Measurements from ENCODE around the gene PPP1R17.

Gene PPP1R17

DNA sequence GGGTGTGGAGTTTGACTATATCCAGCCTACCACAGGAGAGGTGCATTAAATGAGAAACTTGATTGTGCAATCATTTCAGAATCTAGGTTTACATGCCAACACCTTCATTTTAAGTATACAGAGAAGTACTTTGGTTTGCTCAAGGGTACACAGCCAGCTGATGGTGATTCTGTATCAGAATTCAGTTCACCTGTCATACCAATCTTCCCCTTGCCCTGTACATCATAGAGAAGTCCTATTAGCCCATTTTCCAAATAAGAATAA lies 35.0 kb upstream of the PPP1R17 start:
- H3K18ac ChIP-seq (ENCODE audit: low read depth in 1 of 2, low read length in 2 of 2), result no peak overlapping the region
- H3K4me3 ChIP-seq (ENCODE audit: insufficient read depth in 1 of 2, low read depth in 1 of 2, low read length in 2 of 2), result no peak overlapping the region
- H3K9me3 ChIP-seq (ENCODE audit: control insufficient read depth, low read length), result no peaks in the 10 kb centered on the region
- H2AK5ac ChIP-seq (ENCODE audit: low read length, severe bottlenecking), result no peak overlapping the region
- DNase-seq, result no peak
- no peaks in the 10 kb centered on the region for H3K36me3 ChIP-seq (ENCODE audit: control insufficient read depth in 1 of 2, insufficient read depth in 2 of 2, low read depth in 1 of 2, low read length in 2 of 2)
- H4K8ac ChIP-seq (ENCODE audit: low read length), result no peak overlapping the region
- H2AFZ ChIP-seq (ENCODE audit: low read depth, low read length), result no peak overlapping the region
- H3K9ac ChIP-seq (ENCODE audit: low read length), result no peak overlapping the region
- H2BK5ac ChIP-seq (ENCODE audit: low read depth, low read length, poor library complexity, severe bottlenecking), result no peak overlapping the region
- peaks cover 0 to 10% of the 10 kb centered on the region in 2 experiments for H3K27me3 ChIP-seq (ENCODE audit: control insufficient read depth in 1 of 2, insufficient read depth in 1 of 2, low read length in 2 of 2)
- no peak overlapping the region for H3K4ac ChIP-seq (ENCODE audit: low read depth in 1 of 2, low read length in 2 of 2)
- H2BK12ac ChIP-seq (ENCODE audit: low read length in 2 of 2), result no peak overlapping the region
- no peak overlapping the region for H2BK15ac ChIP-seq (ENCODE audit: low read depth, poor library complexity, severe bottlenecking)
- no peak overlapping the region for H4K91ac ChIP-seq (ENCODE audit: low read length)
- H3K79me1 ChIP-seq (replicated peaks; ENCODE audit: low read length, poor library complexity, severe bottlenecking), result no peaks in the 10 kb centered on the region
- no peak overlapping the region for H3K4me2 ChIP-seq (ENCODE audit: low read length, poor library complexity, severe bottlenecking)
- no peak overlapping the region for H3K27ac ChIP-seq (ENCODE audit: low read length, poor library complexity, severe bottlenecking)
- no peak overlapping the region for H3K14ac ChIP-seq (ENCODE audit: low read length in 2 of 2)
- no peaks in the 10 kb centered on the region for H3K4me1 ChIP-seq (ENCODE audit: control insufficient read depth, insufficient read depth, low read depth, low read length)
- H3K23ac ChIP-seq (ENCODE audit: low read length in 2 of 2), result no peak overlapping the region
- no peak overlapping the region for H2BK120ac ChIP-seq (ENCODE audit: low read depth, low read length)

DNA sequence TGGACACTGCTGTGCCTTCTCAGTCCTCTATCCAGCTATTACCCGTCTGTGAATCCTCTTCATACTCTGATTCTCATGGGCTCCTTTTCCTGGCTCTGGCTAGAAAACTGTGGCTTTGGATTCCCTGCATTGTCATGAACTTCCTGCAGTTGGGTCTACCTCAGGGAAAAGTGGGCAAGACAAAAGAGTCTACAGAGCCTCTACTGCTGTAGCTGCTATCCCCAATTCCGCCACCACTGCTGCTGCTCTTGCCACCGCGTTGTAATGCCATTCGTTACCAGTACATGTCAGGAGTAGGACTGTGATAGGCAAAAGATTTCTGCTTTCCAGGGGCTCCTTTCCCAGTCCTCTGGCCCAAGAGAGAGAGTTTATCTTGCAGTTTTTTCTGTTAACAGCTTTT lies 23.9 kb upstream of the PPP1R17 start:
- no peak overlapping the region for H3K14ac ChIP-seq (ENCODE audit: low read length in 2 of 2)
- H3K9ac ChIP-seq (ENCODE audit: low read length), result no peak overlapping the region
- H3K27ac ChIP-seq (ENCODE audit: low read length, poor library complexity, severe bottlenecking), result no peak overlapping the region

DNA sequence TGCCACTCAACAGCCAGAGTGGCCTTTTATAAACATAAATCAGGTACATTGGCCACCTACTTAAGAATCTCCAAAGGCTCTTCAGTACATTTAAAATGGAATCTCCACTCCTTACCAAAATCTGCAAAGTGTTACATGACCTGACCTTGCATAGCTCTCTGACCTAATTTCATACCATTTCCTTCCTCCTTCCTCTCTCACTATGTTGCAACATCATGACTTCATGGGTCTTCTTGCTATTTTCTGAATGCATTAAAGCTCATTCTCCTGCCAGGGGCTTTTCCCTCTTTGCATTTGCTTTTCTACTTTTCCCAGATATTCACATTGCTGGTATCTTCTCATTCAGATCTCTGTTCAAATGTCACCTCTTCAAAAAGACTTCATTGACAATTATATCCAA lies 22.1 kb upstream of the PPP1R17 start:
- Histone ChIP-seq H3K18ac (ENCODE audit: low read depth in 1 of 2, low read length in 2 of 2) (no peak overlapping the region), H2BK5ac (ENCODE audit: low read depth, low read length, poor library complexity, severe bottlenecking) (no peak overlapping the region), H3K4ac (ENCODE audit: low read depth in 1 of 2, low read length in 2 of 2) (no peak overlapping the region), H3K14ac (ENCODE audit: low read length in 2 of 2) (no peak overlapping the region), H3K23ac (ENCODE audit: low read length in 2 of 2) (no peak overlapping the region), H4K8ac (ENCODE audit: low read length) (no peak overlapping the region), H2AK5ac (ENCODE audit: low read length, severe bottlenecking) (no peak overlapping the region), H3K9ac (ENCODE audit: low read length) (no peak overlapping the region), H3K79me1 (replicated peaks; ENCODE audit: low read length, poor library complexity, severe bottlenecking) (no peaks in the 10 kb centered on the region), H3K9me3 (ENCODE audit: control insufficient read depth, low read length) (no peaks in the 10 kb centered on the region), H2AFZ (ENCODE audit: low read depth, low read length) (no peak overlapping the region), H3K4me3 (ENCODE audit: insufficient read depth in 1 of 2, low read depth in 1 of 2, low read length in 2 of 2) (no peak overlapping the region), H3K27ac (ENCODE audit: low read length, poor library complexity, severe bottlenecking) (no peak overlapping the region), H3K4me1 (ENCODE audit: control insufficient read depth, insufficient read depth, low read depth, low read length) (no peaks in the 10 kb centered on the region), H2BK120ac (ENCODE audit: low read depth, low read length) (no peak overlapping the region), H2BK15ac (ENCODE audit: low read depth, poor library complexity, severe bottlenecking) (no peak overlapping the region), H3K4me2 (ENCODE audit: low read length, poor library complexity, severe bottlenecking) (no peak overlapping the region), H2BK12ac (ENCODE audit: low read length in 2 of 2) (no peak overlapping the region), H3K36me3 (ENCODE audit: control insufficient read depth in 1 of 2, insufficient read depth in 2 of 2, low read depth in 1 of 2, low read length in 2 of 2) (no peaks in the 10 kb centered on the region), H3K27me3 (ENCODE audit: control insufficient read depth in 1 of 2, insufficient read depth in 1 of 2, low read length in 2 of 2) (peaks cover 3 to 5% of the 10 kb centered on the region in 2 experiments), H4K91ac (ENCODE audit: low read length) (no peak overlapping the region)
- no peak for DNase-seq

More for the DNA sequence above, 23.9 kb upstream of the PPP1R17 start:
- Histone ChIP-seq H2BK15ac (ENCODE audit: low read depth, poor library complexity, severe bottlenecking) (no peak overlapping the region), H2BK5ac (ENCODE audit: low read depth, low read length, poor library complexity, severe bottlenecking) (no peak overlapping the region), H3K4me3 (ENCODE audit: insufficient read depth in 1 of 2, low read depth in 1 of 2, low read length in 2 of 2) (no peak overlapping the region), H2BK12ac (ENCODE audit: low read length in 2 of 2) (no peak overlapping the region), H4K91ac (ENCODE audit: low read length) (no peak overlapping the region), H4K8ac (ENCODE audit: low read length) (no peak overlapping the region), H2AFZ (ENCODE audit: low read depth, low read length) (no peak overlapping the region), H3K4me2 (ENCODE audit: low read length, poor library complexity, severe bottlenecking) (no peak overlapping the region), H3K4me1 (ENCODE audit: control insufficient read depth, insufficient read depth, low read depth, low read length) (no peaks in the 10 kb centered on the region), H3K27me3 (ENCODE audit: control insufficient read depth in 1 of 2, insufficient read depth in 1 of 2, low read length in 2 of 2) (peaks cover 3 to 5% of the 10 kb centered on the region in 2 experiments), H3K9me3 (ENCODE audit: control insufficient read depth, low read length) (no peaks in the 10 kb centered on the region), H3K23ac (ENCODE audit: low read length in 2 of 2) (no peak overlapping the region), H2BK120ac (ENCODE audit: low read depth, low read length) (no peak overlapping the region), H2AK5ac (ENCODE audit: low read length, severe bottlenecking) (no peak overlapping the region), H3K36me3 (ENCODE audit: control insufficient read depth in 1 of 2, insufficient read depth in 2 of 2, low read depth in 1 of 2, low read length in 2 of 2) (no peaks in the 10 kb centered on the region), H3K18ac (ENCODE audit: low read depth in 1 of 2, low read length in 2 of 2) (no peak overlapping the region), H3K4ac (ENCODE audit: low read depth in 1 of 2, low read length in 2 of 2) (no peak overlapping the region), H3K79me1 (replicated peaks; ENCODE audit: low read length, poor library complexity, severe bottlenecking) (no peaks in the 10 kb centered on the region)
- WGBS, result 35% methylated on average over 5 of the region's 5 CpGs
- no peak for DNase-seq

DNA sequence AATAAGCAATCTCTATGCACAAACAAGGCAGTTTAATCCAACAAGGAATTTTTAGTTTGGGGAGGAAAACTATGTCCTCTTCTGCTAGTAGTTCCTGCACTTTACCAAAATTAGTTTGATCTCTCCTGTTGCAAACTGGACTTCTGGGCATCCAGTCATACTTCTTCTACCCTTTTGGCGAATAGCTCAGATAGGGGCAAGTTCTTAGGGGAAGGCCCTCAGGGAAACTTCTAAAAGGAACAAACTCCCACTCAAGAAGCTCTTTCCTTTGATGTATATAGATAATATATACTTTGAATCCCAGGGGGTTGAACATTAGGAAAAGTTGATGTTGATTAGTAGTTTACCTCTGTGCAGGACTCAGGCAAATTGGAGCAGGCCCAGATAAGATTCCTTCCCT lies 21.5 kb upstream of the PPP1R17 start:
- H3K79me1 ChIP-seq (replicated peaks; ENCODE audit: low read length, poor library complexity, severe bottlenecking), result no peaks in the 10 kb centered on the region
- H3K36me3 ChIP-seq (ENCODE audit: control insufficient read depth in 1 of 2, insufficient read depth in 2 of 2, low read depth in 1 of 2, low read length in 2 of 2), result no peaks in the 10 kb centered on the region
- no peak overlapping the region for H3K9ac ChIP-seq (ENCODE audit: low read length)
- H4K8ac ChIP-seq (ENCODE audit: low read length), result no peak overlapping the region
- no peak overlapping the region for H3K14ac ChIP-seq (ENCODE audit: low read length in 2 of 2)
- no peaks in the 10 kb centered on the region for H3K9me3 ChIP-seq (ENCODE audit: control insufficient read depth, low read length)
- H3K4me1 ChIP-seq (ENCODE audit: control insufficient read depth, insufficient read depth, low read depth, low read length), result no peaks in the 10 kb centered on the region
- H4K91ac ChIP-seq (ENCODE audit: low read length), result no peak overlapping the region
- H3K27ac ChIP-seq (ENCODE audit: low read length, poor library complexity, severe bottlenecking), result no peak overlapping the region
- H2BK5ac ChIP-seq (ENCODE audit: low read depth, low read length, poor library complexity, severe bottlenecking), result no peak overlapping the region
- H3K18ac ChIP-seq (ENCODE audit: low read depth in 1 of 2, low read length in 2 of 2), result no peak overlapping the region
- no CpG with 5 or more reads among the region's 1 CpG for WGBS
- H2AK5ac ChIP-seq (ENCODE audit: low read length, severe bottlenecking), result no peak overlapping the region
- no peak overlapping the region for H3K4ac ChIP-seq (ENCODE audit: low read depth in 1 of 2, low read length in 2 of 2)
- no peak overlapping the region for H2BK12ac ChIP-seq (ENCODE audit: low read length in 2 of 2)
- H3K4me3 ChIP-seq (ENCODE audit: insufficient read depth in 1 of 2, low read depth in 1 of 2, low read length in 2 of 2), result no peak overlapping the region
- H3K27me3 ChIP-seq (ENCODE audit: control insufficient read depth in 1 of 2, insufficient read depth in 1 of 2, low read length in 2 of 2), result peaks cover 3 to 6% of the 10 kb centered on the region in 2 experiments
- H2BK15ac ChIP-seq (ENCODE audit: low read depth, poor library complexity, severe bottlenecking), result no peak overlapping the region
- no peak overlapping the region for H2AFZ ChIP-seq (ENCODE audit: low read depth, low read length)
- no peak overlapping the region for H2BK120ac ChIP-seq (ENCODE audit: low read depth, low read length)
- no peak overlapping the region for H3K4me2 ChIP-seq (ENCODE audit: low read length, poor library complexity, severe bottlenecking)
- DNase-seq, result no peak
- no peak overlapping the region for H3K23ac ChIP-seq (ENCODE audit: low read length in 2 of 2)
